GM23338 (cell line): Measurements from ENCODE around the gene YPEL1. TPM values are rescaled to one million over a fixed set of nuclear protein-coding genes. Genes with fewer than 3 reads are reported as not detected.

Source experiments
- ATAC-seq: fragments of 200-7000 bp; cut with Tn5 transposase; 3 replicates; pipeline ENCODE4 v1.9.1; 2020
- DNase-seq: peaks from one replicate; pipeline ENCODE4 v3.0.0-alpha.2; 2015; ENCODE audit warnings: low spot score
- H2AFZ ChIP-seq: fragments of 200-600 bp; sonication (generic); 2 replicates; pipeline ENCODE4 v1.8.0; 2016; ENCODE audit warnings: antibody characterized with exemption, mild to moderate bottlenecking, moderate library complexity
- H3F3A ChIP-seq: fragments of 200-600 bp; sonication (generic); replicated peaks from 2 replicates; pipeline ENCODE4 v1.8.0; 2017; ENCODE audit warnings: antibody characterized with exemption, mixed run types, low read depth
- H3K27ac ChIP-seq: fragments of 200-600 bp; sonication (generic); 2 replicates; pipeline ENCODE4 v1.6.1; 2016; ENCODE audit warnings: low read depth
- H3K27me3 ChIP-seq: fragments of 200-600 bp; sonication (generic); 2 replicates; pipeline ENCODE4 v1.8.0; 2016; ENCODE audit warnings: mild to moderate bottlenecking, mixed run types, moderate library complexity; ENCODE audit not compliant: insufficient read depth
- H3K36me3 ChIP-seq: fragments of 200-600 bp; sonication (generic); 2 replicates; pipeline ENCODE4 v1.8.0; 2016; ENCODE audit warnings: mild to moderate bottlenecking; ENCODE audit not compliant: insufficient read depth
- H3K4me1 ChIP-seq: fragments of 200-600 bp; sonication (generic); 2 replicates; pipeline ENCODE4 v1.8.0; 2016; ENCODE audit warnings: mild to moderate bottlenecking, moderate library complexity; ENCODE audit not compliant: insufficient read depth
- H3K4me2 ChIP-seq: fragments of 200-600 bp; sonication (generic); 2 replicates; pipeline ENCODE4 v1.7.1; 2017; ENCODE audit warnings: mixed run types
- H3K4me3 ChIP-seq: fragments of 200-600 bp; sonication (generic); 2 replicates; pipeline ENCODE4 v1.6.1; 2016; ENCODE audit warnings: mixed run types
- H3K79me2 ChIP-seq: fragments of 200-600 bp; sonication (generic); replicated peaks from 2 replicates; pipeline ENCODE4 v1.8.0; 2017; ENCODE audit warnings: mild to moderate bottlenecking; ENCODE audit not compliant: insufficient read depth
- H3K9me2 ChIP-seq: fragments of 200-600 bp; sonication (generic); 2 replicates; pipeline ENCODE4 v1.8.0; 2017; ENCODE audit not compliant: insufficient read depth
- H4K20me1 ChIP-seq: fragments of 200-600 bp; sonication (generic); replicated peaks from 2 replicates; pipeline ENCODE4 v1.8.0; 2017; ENCODE audit warnings: mild to moderate bottlenecking; ENCODE audit not compliant: insufficient read depth
- H3K27ac Mint-ChIP-seq: 2 replicates; pipeline ENCODE4 v1.8.0; 2020; ENCODE audit warnings: inconsistent platforms, mild to moderate bottlenecking, moderate library complexity, mixed read lengths
- H3K27me3 Mint-ChIP-seq: 3 replicates; pipeline ENCODE4 v1.8.0; 2022; ENCODE audit warnings: low read depth, mild to moderate bottlenecking, moderate library complexity, mixed read lengths, inconsistent platforms; ENCODE audit not compliant: insufficient read depth, poor library complexity
- H3K36me3 Mint-ChIP-seq: 3 replicates; pipeline ENCODE4 v1.8.0; 2021; ENCODE audit warnings: low read depth, mild to moderate bottlenecking, inconsistent platforms, moderate library complexity, mixed read lengths
- H3K4me1 Mint-ChIP-seq: 3 replicates; pipeline ENCODE4 v1.8.0; 2020; ENCODE audit warnings: mild to moderate bottlenecking, inconsistent platforms, mixed read lengths
- H3K4me3 Mint-ChIP-seq: 3 replicates; pipeline ENCODE4 v1.8.0; 2021; ENCODE audit warnings: moderate library complexity, mild to moderate bottlenecking, inconsistent platforms, mixed read lengths
- H3K9me3 Mint-ChIP-seq: 3 replicates; pipeline ENCODE4 v1.8.0; 2020; ENCODE audit warnings: moderate library complexity, mild to moderate bottlenecking, inconsistent platforms, mixed read lengths
- CREB1 ChIP-seq: fragments of 250-450 bp; sonication (Bioruptor Pico); IDR thresholded peaks from 2 replicates; pipeline ENCODE4 v1.5.0; 2020; ENCODE audit warnings: low read depth, mild to moderate bottlenecking, moderate library complexity
- CTCF ChIP-seq, 2 experiments: fragments of 200-600 bp in 1 of 2; sonication (generic) in 1 of 2; conservative IDR thresholded peaks; 2 replicates each; pipeline versions ENCODE4 v1.5.1 to v1.6.1; 2016 to 2017; ENCODE audit warnings: antibody characterized with exemption in 2 of 2, low read depth in 2 of 2, mild to moderate bottlenecking in 2 of 2, moderate library complexity in 1 of 2
- ETS1 ChIP-seq: IDR thresholded peaks from 2 replicates; pipeline ENCODE4 v1.6.1; 2016; ENCODE audit warnings: antibody characterized with exemption
- EZH2 ChIP-seq: fragments of 200-600 bp; sonication (generic); IDR thresholded peaks from one replicate; pipeline ENCODE4 v1.8.0; 2017; ENCODE audit warnings: antibody characterized with exemption, mild to moderate bottlenecking, low read depth; ENCODE audit not compliant: unreplicated experiment
- EZH2phosphoT487 ChIP-seq: fragments of 200-600 bp; sonication (generic); IDR thresholded peaks from one replicate; pipeline ENCODE4 v1.8.1; 2018; ENCODE audit warnings: antibody characterized with exemption; ENCODE audit not compliant: unreplicated experiment
- JUNB ChIP-seq: IDR thresholded peaks from one replicate; pipeline ENCODE4 v1.6.1; 2016; ENCODE audit warnings: antibody characterized with exemption; ENCODE audit not compliant: unreplicated experiment
- NANOG ChIP-seq: IDR thresholded peaks from 2 replicates; pipeline ENCODE4 v1.6.1; 2016; ENCODE audit warnings: antibody characterized with exemption, borderline replicate concordance
- POLR2AphosphoS5 ChIP-seq: IDR thresholded peaks from 2 replicates; pipeline ENCODE4 v1.6.1; 2016; ENCODE audit warnings: antibody characterized with exemption, low read depth
- STAT1 ChIP-seq: IDR thresholded peaks from one replicate; pipeline ENCODE4 v1.6.1; 2016; ENCODE audit warnings: antibody characterized with exemption; ENCODE audit not compliant: unreplicated experiment
- ZNF114 ChIP-seq: fragments of 250-450 bp; sonication (Bioruptor Pico); IDR thresholded peaks from 2 replicates; pipeline ENCODE4 v1.5.0; 2020; ENCODE audit warnings: mild to moderate bottlenecking, moderate library complexity
- ZNF331 ChIP-seq: fragments of 250-450 bp; sonication (Bioruptor Pico); IDR thresholded peaks from 2 replicates; pipeline ENCODE4 v1.5.0; 2020; ENCODE audit warnings: low read depth, mild to moderate bottlenecking, moderate library complexity
- polyA plus RNA-seq: library from polyadenylated mRNA; unstranded; fragments of >200 nt; fragmentation: Nextera tagmentation; extraction: Ambion mirVana; gene quantifications from 2 replicates; pipeline ENCODE4 v1.2.1, GENCODE V29; 2016
- total RNA-seq: library from RNA; depleted of rRNA; stranded (reverse); fragments of >200 nt; shearing (Covaris generic); gene quantifications from 2 replicates; pipeline ENCODE4 v1.2.3, GENCODE V29; 2014
- TF ChIP-seq, protein P1 (sequence below): IDR thresholded peaks from one replicate; pipeline ENCODE4 v1.6.1; 2018; ENCODE audit warnings: antibody characterized with exemption; ENCODE audit not compliant: unreplicated experiment
- TF ChIP-seq, protein P2 (sequence below): fragments of 250-450 bp; sonication (Bioruptor Pico); IDR thresholded peaks from 2 replicates; pipeline ENCODE4 v1.5.0; 2020; ENCODE audit warnings: mild to moderate bottlenecking, moderate library complexity

YPEL1 gene
- total and polyA plus RNA-seq, 2 experiments from 2014 or later: 4.4 to 6.0 TPM

DNA sequence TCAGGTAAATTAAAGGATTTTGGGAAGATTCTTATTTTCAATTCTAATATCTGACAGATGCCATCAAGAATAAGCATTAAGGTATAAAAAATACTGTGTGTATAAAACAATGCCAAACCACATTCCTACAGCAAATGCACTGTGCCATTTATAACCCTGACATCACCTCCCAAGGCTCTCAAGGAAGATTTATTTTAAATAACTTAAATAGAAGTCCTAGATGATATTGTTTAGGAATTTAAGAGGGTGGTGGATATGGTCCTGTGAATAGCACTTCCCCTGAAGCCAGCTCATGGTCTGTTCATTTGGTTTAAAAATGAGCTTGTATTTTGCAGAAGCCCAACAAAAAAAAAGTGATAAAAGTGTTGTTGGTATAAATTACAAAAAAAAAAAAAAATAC is 37.7 kb downstream of the YPEL1 start:
- H3K36me3 Mint-ChIP-seq: peaks cover 15% of the 10 kb centered on the region
- Histone ChIP-seq H3K9me2 (no peaks in the 10 kb centered on the region), H3K79me2 (no peaks in the 10 kb centered on the region), H3K27me3 (no peaks in the 10 kb centered on the region), H3K4me2 (no peak overlapping the region), H3K36me3 (0 out of 2 replicates have a peak, but pooled peaks cover 6% of the 10 kb centered on the region), H3K4me3 (no peak overlapping the region), H3K4me1 (no peaks in the 10 kb centered on the region), H4K20me1 (peaks cover 4% of the 10 kb centered on the region; the same call in 1 of the 2 replicates), H3F3A (no peaks in the 10 kb centered on the region; the same call in 1 of the 2 replicates), H3K27ac (no peak overlapping the region), H2AFZ (no peak overlapping the region)
- H3K27ac Mint-ChIP-seq: no peak overlapping the region
- DNase-seq (no peak), ATAC-seq (no peak)
- TF ChIP-seq ZNF114 (no peak), CREB1 (CRISPR knock-in tag) (no peak), JUNB (no peak), EZH2phosphoT487 (no peak), ZNF331 (CRISPR knock-in tag) (no peak), STAT1 (no peak), POLR2AphosphoS5 (no peak), EZH2 (no peak), ETS1 (no peak), NANOG (no peak), CTCF (conservative IDR thresholded peaks at IDR 0.05; ENCODE audit: low read depth in 2 of 2) (no peak)
- TF ChIP-seq, protein P1, sequence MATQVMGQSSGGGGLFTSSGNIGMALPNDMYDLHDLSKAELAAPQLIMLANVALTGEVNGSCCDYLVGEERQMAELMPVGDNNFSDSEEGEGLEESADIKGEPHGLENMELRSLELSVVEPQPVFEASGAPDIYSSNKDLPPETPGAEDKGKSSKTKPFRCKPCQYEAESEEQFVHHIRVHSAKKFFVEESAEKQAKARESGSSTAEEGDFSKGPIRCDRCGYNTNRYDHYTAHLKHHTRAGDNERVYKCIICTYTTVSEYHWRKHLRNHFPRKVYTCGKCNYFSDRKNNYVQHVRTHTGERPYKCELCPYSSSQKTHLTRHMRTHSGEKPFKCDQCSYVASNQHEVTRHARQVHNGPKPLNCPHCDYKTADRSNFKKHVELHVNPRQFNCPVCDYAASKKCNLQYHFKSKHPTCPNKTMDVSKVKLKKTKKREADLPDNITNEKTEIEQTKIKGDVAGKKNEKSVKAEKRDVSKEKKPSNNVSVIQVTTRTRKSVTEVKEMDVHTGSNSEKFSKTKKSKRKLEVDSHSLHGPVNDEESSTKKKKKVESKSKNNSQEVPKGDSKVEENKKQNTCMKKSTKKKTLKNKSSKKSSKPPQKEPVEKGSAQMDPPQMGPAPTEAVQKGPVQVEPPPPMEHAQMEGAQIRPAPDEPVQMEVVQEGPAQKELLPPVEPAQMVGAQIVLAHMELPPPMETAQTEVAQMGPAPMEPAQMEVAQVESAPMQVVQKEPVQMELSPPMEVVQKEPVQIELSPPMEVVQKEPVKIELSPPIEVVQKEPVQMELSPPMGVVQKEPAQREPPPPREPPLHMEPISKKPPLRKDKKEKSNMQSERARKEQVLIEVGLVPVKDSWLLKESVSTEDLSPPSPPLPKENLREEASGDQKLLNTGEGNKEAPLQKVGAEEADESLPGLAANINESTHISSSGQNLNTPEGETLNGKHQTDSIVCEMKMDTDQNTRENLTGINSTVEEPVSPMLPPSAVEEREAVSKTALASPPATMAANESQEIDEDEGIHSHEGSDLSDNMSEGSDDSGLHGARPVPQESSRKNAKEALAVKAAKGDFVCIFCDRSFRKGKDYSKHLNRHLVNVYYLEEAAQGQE: no peak
- TF ChIP-seq, protein P2, sequence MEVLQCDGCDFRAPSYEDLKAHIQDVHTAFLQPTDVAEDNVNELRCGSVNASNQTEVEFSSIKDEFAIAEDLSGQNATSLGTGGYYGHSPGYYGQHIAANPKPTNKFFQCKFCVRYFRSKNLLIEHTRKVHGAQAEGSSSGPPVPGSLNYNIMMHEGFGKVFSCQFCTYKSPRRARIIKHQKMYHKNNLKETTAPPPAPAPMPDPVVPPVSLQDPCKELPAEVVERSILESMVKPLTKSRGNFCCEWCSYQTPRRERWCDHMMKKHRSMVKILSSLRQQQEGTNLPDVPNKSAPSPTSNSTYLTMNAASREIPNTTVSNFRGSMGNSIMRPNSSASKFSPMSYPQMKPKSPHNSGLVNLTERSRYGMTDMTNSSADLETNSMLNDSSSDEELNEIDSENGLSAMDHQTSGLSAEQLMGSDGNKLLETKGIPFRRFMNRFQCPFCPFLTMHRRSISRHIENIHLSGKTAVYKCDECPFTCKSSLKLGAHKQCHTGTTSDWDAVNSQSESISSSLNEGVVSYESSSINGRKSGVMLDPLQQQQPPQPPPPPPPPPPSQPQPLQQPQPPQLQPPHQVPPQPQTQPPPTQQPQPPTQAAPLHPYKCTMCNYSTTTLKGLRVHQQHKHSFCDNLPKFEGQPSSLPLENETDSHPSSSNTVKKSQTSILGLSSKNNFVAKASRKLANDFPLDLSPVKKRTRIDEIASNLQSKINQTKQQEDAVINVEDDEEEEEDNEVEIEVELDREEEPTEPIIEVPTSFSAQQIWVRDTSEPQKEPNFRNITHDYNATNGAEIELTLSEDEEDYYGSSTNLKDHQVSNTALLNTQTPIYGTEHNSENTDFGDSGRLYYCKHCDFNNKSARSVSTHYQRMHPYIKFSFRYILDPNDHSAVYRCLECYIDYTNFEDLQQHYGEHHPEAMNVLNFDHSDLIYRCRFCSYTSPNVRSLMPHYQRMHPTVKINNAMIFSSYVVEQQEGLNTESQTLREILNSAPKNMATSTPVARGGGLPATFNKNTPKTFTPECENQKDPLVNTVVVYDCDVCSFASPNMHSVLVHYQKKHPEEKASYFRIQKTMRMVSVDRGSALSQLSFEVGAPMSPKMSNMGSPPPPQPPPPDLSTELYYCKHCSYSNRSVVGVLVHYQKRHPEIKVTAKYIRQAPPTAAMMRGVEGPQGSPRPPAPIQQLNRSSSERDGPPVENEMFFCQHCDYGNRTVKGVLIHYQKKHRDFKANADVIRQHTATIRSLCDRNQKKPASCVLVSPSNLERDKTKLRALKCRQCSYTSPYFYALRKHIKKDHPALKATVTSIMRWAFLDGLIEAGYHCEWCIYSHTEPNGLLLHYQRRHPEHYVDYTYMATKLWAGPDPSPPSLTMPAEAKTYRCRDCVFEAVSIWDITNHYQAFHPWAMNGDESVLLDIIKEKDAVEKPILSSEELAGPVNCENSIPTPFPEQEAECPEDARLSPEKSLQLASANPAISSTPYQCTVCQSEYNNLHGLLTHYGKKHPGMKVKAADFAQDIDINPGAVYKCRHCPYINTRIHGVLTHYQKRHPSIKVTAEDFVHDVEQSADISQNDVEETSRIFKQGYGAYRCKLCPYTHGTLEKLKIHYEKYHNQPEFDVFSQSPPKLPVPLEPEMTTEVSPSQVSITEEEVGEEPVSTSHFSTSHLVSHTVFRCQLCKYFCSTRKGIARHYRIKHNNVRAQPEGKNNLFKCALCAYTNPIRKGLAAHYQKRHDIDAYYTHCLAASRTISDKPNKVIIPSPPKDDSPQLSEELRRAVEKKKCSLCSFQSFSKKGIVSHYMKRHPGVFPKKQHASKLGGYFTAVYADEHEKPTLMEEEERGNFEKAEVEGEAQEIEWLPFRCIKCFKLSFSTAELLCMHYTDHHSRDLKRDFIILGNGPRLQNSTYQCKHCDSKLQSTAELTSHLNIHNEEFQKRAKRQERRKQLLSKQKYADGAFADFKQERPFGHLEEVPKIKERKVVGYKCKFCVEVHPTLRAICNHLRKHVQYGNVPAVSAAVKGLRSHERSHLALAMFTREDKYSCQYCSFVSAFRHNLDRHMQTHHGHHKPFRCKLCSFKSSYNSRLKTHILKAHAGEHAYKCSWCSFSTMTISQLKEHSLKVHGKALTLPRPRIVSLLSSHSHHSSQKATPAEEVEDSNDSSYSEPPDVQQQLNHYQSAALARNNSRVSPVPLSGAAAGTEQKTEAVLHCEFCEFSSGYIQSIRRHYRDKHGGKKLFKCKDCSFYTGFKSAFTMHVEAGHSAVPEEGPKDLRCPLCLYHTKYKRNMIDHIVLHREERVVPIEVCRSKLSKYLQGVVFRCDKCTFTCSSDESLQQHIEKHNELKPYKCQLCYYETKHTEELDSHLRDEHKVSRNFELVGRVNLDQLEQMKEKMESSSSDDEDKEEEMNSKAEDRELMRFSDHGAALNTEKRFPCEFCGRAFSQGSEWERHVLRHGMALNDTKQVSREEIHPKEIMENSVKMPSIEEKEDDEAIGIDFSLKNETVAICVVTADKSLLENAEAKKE (CRISPR knock-in tag): no peak
- H3K9me3 Mint-ChIP-seq: no peaks in the 10 kb centered on the region; the same call in 2 of the 3 replicates
- peaks cover 11% of the 10 kb centered on the region for H3K27me3 Mint-ChIP-seq
- peaks cover 2% of the 10 kb centered on the region; the same call in 2 of the 3 replicates for H3K4me1 Mint-ChIP-seq
- H3K4me3 Mint-ChIP-seq: no peak overlapping the region
